GM10847 (cell line): ENCODE data around the gene CDRT4.

ENCODE experiments used
- POLR2A ChIP-seq: IDR thresholded peaks from 2 replicates; pipeline ENCODE4 v1.6.1; 2011; ENCODE audit not compliant: insufficient read length; ENCODE audit errors: extremely low read depth

Gene CDRT4

DNA sequence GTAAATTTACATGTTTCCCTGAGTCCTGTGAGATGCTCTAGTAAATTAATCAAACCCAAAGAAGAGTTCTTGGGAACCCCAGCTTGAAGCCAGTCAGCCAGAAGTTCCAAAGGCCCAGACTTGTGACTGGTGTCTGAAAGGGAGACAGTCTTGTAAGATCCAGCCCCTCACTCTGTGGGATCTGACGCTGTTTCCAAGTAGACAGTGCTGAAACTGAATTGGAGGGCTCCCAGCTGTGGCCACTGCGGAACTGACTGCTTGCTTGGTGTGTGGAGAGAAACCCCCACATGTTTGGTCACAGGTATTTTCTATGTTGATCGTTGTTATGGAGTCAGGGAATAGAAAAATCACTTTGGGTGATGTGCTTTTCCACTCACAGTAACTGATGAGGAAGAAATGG lies 5.5 kb upstream of the CDRT4 start:
- TF ChIP-seq POLR2A: no peak

DNA sequence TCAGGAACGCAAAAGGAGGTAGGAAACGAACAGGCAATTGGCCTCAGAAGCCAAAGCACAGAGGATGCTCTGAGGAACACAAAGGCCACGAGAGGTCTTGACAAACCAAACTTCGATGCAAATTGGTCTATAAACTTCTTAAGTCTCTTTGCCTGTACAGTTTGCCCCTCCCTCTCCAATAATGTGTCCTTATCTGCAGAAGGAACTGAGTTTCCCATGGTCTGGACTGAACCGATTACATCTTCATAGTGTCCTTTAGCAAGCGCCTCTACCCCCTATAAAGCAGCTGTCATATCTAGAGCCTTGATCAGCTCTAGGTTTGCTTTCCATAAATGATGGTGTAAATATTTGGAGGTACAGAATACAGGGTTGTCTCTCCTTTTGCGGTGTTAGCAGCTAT lies 3.1 kb upstream of the CDRT4 start:
- TF ChIP-seq POLR2A: no peak

DNA sequence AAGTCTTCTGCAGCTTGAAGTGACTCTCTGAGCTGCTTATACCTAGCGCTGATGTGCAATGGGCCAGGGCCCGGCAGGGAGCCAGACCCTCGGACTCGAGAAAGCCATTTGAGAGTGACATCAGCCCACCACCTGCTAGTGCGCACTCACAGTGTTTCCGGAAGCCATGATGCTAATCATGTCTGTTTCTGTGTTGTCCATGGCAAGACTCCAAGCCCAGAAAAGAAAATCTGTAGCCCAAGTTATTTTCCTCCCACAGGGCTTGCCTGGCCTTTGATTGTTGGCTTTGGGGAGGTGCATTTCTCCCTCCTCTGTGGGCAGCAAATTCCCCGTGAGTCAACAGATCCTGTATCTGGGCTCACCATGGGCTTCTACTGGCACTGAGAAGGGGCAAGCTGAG lies 1.8 kb upstream of the CDRT4 start:
- no peak for TF ChIP-seq POLR2A

DNA sequence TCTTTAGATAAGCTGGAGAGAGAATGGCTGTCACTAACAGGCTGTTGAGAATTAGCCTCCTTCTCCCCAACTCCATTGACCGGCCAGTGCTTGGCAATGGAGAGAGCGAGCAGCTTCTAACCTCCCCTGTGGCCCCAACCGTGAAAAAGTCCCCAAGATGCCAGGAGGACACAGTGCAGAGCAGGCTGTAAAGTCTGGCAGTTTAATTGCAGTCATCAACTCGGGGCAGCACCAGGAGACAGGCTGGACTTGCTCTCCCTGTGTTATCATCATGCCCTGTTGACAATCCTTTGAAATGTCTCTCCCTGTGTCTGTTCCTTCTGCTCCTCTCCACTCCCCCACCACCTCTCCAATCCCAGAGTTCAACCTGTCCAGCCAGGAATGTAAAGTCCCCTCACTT lies 705 bp upstream of the CDRT4 start:
- no peak for TF ChIP-seq POLR2A

DNA sequence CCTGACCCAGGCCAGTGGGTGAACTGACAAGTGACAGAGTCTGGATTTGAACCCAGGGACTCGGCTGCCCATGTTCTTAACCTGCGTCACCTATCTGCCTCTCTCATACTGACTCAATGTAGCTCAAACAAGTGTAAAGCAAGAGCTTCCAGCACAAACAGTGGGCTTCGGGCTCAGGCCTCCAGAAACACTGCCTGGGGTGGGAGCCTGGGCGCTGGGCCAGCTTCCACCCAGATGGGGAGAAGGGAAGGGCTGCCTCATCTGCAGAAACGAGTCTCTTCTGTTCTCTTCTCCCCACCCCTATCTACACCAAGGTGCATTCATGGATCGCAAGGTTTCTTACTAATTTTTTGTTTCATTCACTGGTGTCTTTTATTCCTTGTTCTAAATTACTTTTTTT lies 1.3 kb downstream of the CDRT4 start:
- TF ChIP-seq POLR2A: no peak

DNA sequence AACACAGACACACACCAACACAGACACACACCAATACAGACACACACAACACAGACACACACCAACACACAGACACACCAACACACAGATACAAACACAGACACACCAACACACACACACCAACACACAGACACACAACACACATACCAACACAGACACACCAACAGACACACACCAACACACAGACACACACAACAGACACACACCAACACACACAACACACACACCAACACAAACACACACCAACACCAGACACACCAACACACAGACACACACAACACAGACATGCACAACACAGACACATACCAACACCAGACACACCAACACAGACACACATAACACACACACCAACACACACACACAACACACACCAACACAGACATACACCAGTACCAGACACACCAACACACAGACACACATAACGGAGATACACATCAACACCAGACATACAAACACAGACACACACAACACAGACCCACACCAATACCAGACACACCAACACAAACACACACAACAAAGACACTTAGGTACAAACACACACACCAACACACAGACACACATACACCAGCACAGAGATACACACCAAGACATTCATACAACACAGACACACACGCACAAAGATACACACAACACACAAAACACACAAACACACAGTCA lies 2.2 kb downstream of the CDRT4 start:
- TF ChIP-seq POLR2A: no peak

DNA sequence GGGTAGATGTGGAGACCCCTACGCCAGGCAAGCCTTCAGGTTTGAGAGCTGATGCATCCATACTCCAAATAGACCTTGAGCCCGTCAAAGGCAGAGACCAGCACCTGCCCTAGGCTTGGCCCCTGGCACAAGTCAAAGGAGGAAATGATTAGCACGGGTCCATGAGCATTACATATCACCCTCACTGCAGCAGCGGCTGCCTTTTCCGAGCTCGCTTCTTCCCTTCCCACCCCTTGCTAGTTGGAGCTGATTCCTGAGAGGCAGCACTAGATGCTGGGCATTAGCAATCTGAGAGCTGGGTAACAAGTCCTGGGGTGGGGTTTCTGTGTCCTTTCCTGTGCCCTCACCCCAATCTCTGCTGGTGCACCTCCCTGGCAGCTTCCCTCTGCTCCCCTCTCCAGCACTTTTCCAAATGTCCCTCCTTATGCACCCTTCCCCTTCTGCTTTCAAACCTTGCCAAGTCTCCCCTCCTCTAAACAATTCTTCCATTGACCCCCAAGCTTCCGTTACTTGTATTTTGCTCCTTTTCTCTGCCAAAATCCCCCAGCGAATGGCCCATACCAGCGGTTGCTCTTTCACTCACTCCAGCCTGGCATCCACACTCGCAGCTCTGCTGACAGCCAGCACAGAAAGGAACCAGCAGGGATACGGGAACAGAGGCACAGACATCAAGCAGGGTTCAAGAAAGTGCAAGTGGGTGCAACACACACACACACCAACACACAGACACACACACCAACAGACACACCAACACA lies 3.0 kb downstream of the CDRT4 start:
- TF ChIP-seq POLR2A: no peak

DNA sequence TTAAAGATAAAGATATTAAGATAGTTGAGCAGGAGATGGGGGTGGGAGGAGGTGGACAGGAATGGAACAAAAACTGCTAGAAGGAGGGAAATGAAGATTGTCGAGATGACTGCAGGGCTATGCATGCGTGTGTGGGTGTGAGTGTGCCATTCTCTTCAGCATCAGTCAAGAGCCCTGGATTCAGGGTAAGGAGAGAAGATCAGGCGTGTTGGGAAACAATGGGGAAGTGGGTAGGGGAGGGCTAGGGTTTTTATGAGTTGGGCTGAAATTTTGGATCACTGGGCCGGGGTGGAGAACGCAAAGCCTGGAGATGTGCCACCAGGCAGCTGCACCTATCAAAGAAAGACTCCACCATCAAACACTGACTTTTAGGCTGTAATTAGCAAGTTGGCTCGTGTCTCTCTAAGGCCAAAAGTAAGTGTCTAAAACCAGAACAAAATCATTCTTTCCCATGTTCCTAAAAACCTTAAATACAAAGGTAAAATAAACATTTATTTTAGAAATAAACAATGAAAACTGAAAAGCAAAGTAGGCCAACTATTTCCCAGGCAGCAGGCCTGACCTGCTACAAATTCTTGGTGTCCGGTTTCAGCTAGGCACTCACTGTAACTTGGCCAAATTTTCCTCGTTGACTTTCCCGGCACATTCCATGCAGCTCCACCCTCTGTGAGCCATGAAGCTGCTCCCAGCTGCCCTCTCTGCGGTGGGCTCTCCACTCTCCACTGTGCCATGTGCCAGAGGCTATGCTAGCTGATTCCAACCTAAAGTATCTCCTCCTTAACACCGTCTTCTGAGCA lies 4.2 kb downstream of the CDRT4 start:
- no peak for TF ChIP-seq POLR2A

DNA sequence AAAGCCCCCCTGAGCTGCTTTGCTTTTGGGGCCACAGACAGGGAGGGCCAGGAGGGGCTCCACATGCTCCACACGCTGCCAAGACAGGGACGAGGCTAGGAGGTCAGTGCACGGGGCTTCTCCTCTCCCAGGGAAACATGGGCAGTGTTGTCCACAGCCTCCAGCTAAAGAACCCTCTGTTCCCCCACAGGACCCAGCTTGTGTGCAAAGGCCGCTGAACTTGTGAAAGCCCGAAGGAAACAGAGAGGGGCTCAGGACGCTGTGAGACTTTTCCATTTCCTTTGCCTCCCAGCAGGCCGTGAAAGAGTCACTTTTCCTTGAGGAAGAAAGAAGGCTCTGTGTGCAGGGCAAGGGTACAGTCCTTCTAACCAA lies 9.7 kb downstream of the CDRT4 start:
- TF ChIP-seq POLR2A: no peak

DNA sequence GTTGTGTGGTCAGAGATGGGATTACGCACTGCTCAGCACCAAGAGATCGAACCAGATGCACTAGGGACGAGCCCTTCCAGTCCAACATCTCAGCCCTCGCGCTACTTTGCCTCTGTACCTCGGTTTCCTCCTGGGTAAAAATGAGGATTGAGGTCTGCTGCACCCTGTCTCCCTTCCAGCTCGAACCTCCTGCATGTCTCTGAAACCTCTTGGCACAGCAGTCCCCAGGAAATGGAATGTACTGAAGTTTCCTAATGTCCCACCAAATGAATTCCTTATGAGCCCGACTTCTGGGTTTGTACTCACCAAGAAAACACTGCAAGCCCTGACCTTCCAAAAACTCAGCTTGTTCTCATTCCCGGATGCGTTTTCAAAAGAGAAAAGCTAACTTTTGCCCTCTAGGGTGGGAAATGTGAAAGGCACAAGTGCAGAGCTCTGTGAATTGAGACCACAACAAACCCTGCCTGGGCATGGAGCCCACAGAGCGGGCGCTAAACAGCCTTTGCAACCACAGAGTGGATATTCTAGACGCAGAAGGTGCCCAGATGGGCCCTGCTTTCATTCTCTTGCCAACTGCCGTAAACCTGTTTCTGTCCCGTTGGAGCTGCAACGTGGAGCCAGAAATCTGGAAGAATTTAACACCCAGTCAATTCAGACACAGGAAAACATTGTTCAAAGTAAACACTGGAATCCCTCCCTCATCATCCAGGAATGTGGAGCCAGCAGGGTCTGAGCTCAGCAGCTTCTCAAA lies 10.3 kb downstream of the CDRT4 start:
- no peak for TF ChIP-seq POLR2A

DNA sequence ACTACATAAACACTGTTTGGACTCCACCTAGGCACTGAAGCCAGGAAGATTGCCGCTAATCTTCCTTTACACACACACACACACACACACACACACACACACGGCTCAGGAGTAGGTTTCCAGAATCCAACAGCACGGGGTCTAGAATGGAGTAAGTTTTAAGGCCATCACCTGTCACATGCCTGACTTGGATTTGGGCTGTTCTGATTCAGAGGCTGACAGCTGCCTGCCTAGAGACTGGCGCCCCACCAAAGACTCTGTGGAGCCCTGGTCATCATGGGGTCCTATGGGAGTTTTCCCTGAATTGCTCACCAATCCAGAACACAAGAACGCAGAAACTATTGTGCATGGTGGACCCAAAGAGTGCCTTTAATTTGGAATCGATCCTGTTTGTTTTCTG lies 10.9 kb downstream of the CDRT4 start:
- no peak for TF ChIP-seq POLR2A

DNA sequence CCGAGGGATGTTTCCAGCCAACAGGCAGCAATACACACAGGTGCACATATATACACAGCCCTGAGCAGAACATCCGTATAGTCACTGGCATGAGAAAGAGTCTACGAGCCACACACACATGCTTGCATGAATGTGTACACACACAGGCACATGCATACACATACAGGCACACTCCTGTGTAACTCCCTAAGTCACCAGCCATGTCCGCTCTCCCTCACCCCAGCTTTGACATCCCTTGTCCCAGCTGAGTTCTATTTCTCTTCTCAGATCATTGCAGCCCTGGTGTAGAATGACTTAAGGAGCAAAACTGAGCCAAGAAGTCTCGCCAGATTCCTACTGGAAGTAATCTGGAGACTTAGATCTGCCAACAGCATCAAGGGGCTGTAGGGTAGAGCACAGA lies 13.1 kb downstream of the CDRT4 start:
- no peak for TF ChIP-seq POLR2A

DNA sequence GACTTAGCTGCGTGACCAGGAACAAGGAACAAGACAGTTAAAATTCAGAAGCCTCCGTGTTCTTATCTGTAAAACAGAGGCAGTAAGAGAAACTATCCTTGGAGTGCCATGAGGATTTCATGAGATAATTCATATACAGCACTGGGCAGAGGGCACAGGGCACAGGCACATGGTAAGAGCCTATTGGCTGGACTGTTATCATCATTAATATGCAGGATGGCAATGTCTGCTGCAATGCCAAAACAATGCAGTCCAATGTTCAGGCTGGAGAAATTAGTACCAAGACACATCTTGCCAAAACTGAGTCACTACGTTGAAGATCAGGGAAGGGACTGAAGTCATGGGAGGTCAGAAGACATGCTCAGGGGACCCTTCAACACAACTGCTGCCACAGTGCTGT lies 13.6 kb downstream of the CDRT4 start:
- TF ChIP-seq POLR2A: no peak

DNA sequence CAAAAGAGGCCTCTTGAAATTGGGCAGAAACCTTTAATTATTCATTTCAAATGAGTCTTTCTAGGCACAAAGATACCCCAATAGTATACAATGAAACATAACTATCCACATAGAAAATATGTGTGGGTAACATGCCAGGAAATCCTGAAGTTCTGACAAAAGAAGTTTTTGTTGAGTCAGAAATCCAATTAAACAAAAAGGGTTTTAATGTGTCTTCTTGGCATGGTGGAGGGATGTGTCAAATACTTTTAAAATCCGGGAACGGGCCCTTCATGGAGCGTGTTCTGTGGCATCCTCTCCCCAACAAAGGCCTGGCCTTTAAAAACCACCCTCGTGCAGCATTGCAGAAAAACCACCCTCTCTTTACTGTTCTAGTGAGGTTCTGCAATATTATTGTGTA lies 14.2 kb downstream of the CDRT4 start:
- no peak for TF ChIP-seq POLR2A

DNA sequence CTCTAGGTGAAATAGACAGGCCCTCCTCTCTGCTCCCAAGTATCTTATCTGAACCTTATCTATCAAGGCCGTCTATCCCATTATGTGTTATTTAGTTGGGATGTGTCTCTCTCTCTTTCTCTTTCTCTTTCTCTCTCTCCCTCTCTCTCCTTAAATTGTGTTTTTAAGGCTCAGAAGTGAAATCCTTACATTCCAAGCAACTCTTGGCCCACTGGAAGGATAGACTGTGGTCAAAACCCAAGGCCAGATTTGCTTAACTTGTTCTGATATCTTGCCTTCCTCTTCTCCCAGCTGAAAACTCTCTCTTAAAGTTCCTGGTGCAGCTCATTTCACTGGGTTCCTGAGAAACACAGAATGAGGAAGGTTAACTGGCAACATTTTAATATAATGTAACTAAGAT lies 14.7 kb downstream of the CDRT4 start:
- no peak for TF ChIP-seq POLR2A
